Stomach (tissue), 19 donors: ENCODE results near the gene ACP1. TPM values are rescaled to one million over a fixed set of nuclear protein-coding genes. Genes with fewer than 3 reads are reported as not detected.

Experiments
- DNase-seq, 2 donors: peaks; one replicate each; pipeline versions ENCODE4 v3.0.0 to v3.0.0-alpha.2; 2013 to 2019
- H3K27ac ChIP-seq, 5 donors: fragments of 200-600 bp in 4 of 5; sonication (generic) in 4 of 5; one replicate each; pipeline ENCODE4 v1.5.1; 2013 to 2019; ENCODE audit warnings: mild to moderate bottlenecking in 1 of 5, moderate library complexity in 1 of 5
- H3K27me3 ChIP-seq, 3 donors: fragments of 200-600 bp; sonication (generic); one replicate each; pipeline ENCODE4 v1.5.1; 2017 to 2019; ENCODE audit warnings: mixed run types in 1 of 3
- H3K36me3 ChIP-seq, 4 donors: fragments of 200-600 bp; sonication (generic); 1 replicate in 3 of 4; 2 replicates in 1 of 4; pipeline ENCODE4 v1.5.1; 2016 to 2019
- H3K4me1 ChIP-seq, 4 donors: fragments of 200-600 bp; sonication (generic); one replicate each; pipeline ENCODE4 v1.5.1; 2016 to 2019
- H3K4me3 ChIP-seq, 4 donors: fragments of 200-600 bp; sonication (generic) in 3 of 4; one replicate each; pipeline ENCODE4 v1.5.1; 2016 to 2019; ENCODE audit warnings: mild to moderate bottlenecking in 1 of 4
- H3K9me3 ChIP-seq, 4 donors: fragments of 200-600 bp; sonication (generic); one replicate each; pipeline ENCODE4 v1.5.1; 2016 to 2019
- CTCF ChIP-seq, 7 experiments: fragments of 450-650 bp in 4 of 7; fragments of 200-600 bp in 3 of 7; sonication (generic) in 3 of 7; IDR thresholded peaks; one replicate each; pipeline ENCODE4 v1.5.1; 2016 to 2019; ENCODE audit warnings: antibody characterized with exemption in 7 of 7, control low read depth in 2 of 7, mild to moderate bottlenecking in 1 of 7
- EP300 ChIP-seq: sonication (generic); formaldehyde crosslinking; IDR thresholded peaks from one replicate; pipeline ENCODE4 v1.6.1; 2017; ENCODE audit warnings: antibody characterized with exemption
- POLR2A ChIP-seq, 4 donors: fragments of 450-650 bp; IDR thresholded peaks; one replicate each; pipeline ENCODE4 v1.6.1; 2016; ENCODE audit warnings: antibody characterized with exemption in 4 of 4, control low read depth in 2 of 4, mild to moderate bottlenecking in 1 of 4, moderate library complexity in 1 of 4
- POLR2AphosphoS5 ChIP-seq, 3 donors: sonication (generic); formaldehyde crosslinking; IDR thresholded peaks; one replicate each; pipeline ENCODE4 v1.6.1; 2016; ENCODE audit warnings: antibody characterized with exemption in 3 of 3
- WGBS, 5 donors: extraction: QIAGEN DNeasy Blood & Tissue Kit in 3 of 5; methylation state at CpG; one replicate each; pipeline versions ENCODE4 v1.1.5 to v1.1.7; 2013 to 2018; 5-methylcytosine and 5-hydroxymethylcytosine counted together
- intact Hi-C: fragments of 100-400 bp; cut with DNase I; formaldehyde crosslinking; loops from one replicate; pipeline ENCODE4 v1.15.1; 2023; ENCODE audit warnings: low total_unique reads
- long read RNA-seq, 10 donors: transcript quantifications; one replicate each; lab custom pipeline, GENCODE V29; 2026
- polyA plus RNA-seq, 3 donors: library from polyadenylated mRNA; stranded (reverse); fragments of 200-250 nt; gene quantifications; one replicate each; pipeline ENCODE4 v1.2.3, GENCODE V29; 2013
- total RNA-seq, 5 donors: library from RNA; depleted of rRNA; stranded (reverse); fragments of >200 nt; gene quantifications; one replicate each; pipeline versions ENCODE4 v1.1.0 to v1.2.3, GENCODE V29; 2014 to 2016
- donor health status: healthy with polysubstance abuse.
- donor health status: Bipolar disorder and iron deficiency.
- donor health status: healthy.

The ACP1 gene
- 100 to 1,000 TPM in 1 of 5 donors, 10 to 100 TPM in 4; 21.1 to 183 (median 72.4) TPM for total RNA-seq
- polyA plus RNA-seq: 100 to 1,000 TPM in 2 of 3 donors, 10 to 100 TPM in 1; 89.2 to 144 (median 123) TPM
- long read RNA-seq, donor 1, transcript ACP1-201 (6 exons, 1,549 nt): major isoform, 14 of 28 reads
- long read RNA-seq, donor 1, transcript ACP1-209 (7 exons, 577 nt): minor isoform, 6 of 28 reads
- long read RNA-seq, donor 1, transcript ACP1-202 (6 exons, 1,552 nt): minor isoform, 7 of 28 reads
- long read RNA-seq, donor 1, partial matches to known transcripts: 0 of 28 reads
- long read RNA-seq, donor 1, other reads (novel, unspliced or antisense): 0 of 28 reads
- long read RNA-seq, donor 2, transcript ACP1-202 (6 exons, 1,552 nt): minor isoform, 11 of 38 reads
- long read RNA-seq, donor 2, transcript ACP1-209 (7 exons, 577 nt): minor isoform, 6 of 38 reads
- long read RNA-seq, donor 2, transcript ACP1-201 (6 exons, 1,549 nt): major isoform, 18 of 38 reads
- long read RNA-seq, donor 2, partial matches to known transcripts: 0 of 38 reads
- long read RNA-seq, donor 2, other reads (novel, unspliced or antisense): 0 of 38 reads
- long read RNA-seq, donor 3, transcript ACP1-202 (6 exons, 1,552 nt): major isoform, 16 of 43 reads
- long read RNA-seq, donor 3, transcript ACP1-205 (3 exons, 703 nt): minor isoform, 5 of 43 reads
- long read RNA-seq, donor 3, transcript ACP1-201 (6 exons, 1,549 nt): minor isoform, 12 of 43 reads
- long read RNA-seq, donor 3, partial matches to known transcripts: 0 of 43 reads
- long read RNA-seq, donor 3, other reads (novel, unspliced or antisense): 6 of 43 reads
- long read RNA-seq, donor 4, partial matches to known transcripts: 0 of 7 reads
- long read RNA-seq, donor 4, other reads (novel, unspliced or antisense): 0 of 7 reads
- long read RNA-seq, donor 5, transcript ACP1-201 (6 exons, 1,549 nt): major isoform, 26 of 50 reads
- long read RNA-seq, donor 5, transcript ACP1-209 (7 exons, 577 nt): minor isoform, 7 of 50 reads
- long read RNA-seq, donor 5, transcript ACP1-202 (6 exons, 1,552 nt): minor isoform, 16 of 50 reads
- long read RNA-seq, donor 5, partial matches to known transcripts: 0 of 50 reads
- long read RNA-seq, donor 5, other reads (novel, unspliced or antisense): 0 of 50 reads
- long read RNA-seq, donor 6: 0 reads
- long read RNA-seq, donor 7, transcript ACP1-209 (7 exons, 577 nt): minor isoform, 9 of 55 reads
- long read RNA-seq, donor 7, transcript ACP1-202 (6 exons, 1,552 nt): minor isoform, 21 of 55 reads
- long read RNA-seq, donor 7, transcript ACP1-201 (6 exons, 1,549 nt): major isoform, 22 of 55 reads
- long read RNA-seq, donor 7, partial matches to known transcripts: 0 of 55 reads
- long read RNA-seq, donor 7, other reads (novel, unspliced or antisense): 0 of 55 reads
- long read RNA-seq, donor 8, transcript ACP1-201 (6 exons, 1,549 nt): major isoform, 28 of 54 reads
- long read RNA-seq, donor 8, transcript ACP1-202 (6 exons, 1,552 nt): minor isoform, 17 of 54 reads
- long read RNA-seq, donor 8, partial matches to known transcripts: 0 of 54 reads
- long read RNA-seq, donor 8, other reads (novel, unspliced or antisense): 0 of 54 reads
- long read RNA-seq, donor 9, transcript ACP1-202 (6 exons, 1,552 nt): minor isoform, 11 of 74 reads
- long read RNA-seq, donor 9, transcript ACP1-209 (7 exons, 577 nt): minor isoform, 7 of 74 reads
- long read RNA-seq, donor 9, transcript ACP1-201 (6 exons, 1,549 nt): major isoform, 37 of 74 reads
- long read RNA-seq, donor 9, partial matches to known transcripts: 16 of 74 reads
- long read RNA-seq, donor 9, other reads (novel, unspliced or antisense): 0 of 74 reads
- long read RNA-seq, donor 10, transcript ACP1-201 (6 exons, 1,549 nt): major isoform, 10 of 23 reads
- long read RNA-seq, donor 10, transcript ACP1-202 (6 exons, 1,552 nt): minor isoform, 6 of 23 reads
- long read RNA-seq, donor 10, transcript ACP1-209 (7 exons, 577 nt): minor isoform, 6 of 23 reads
- long read RNA-seq, donor 10, partial matches to known transcripts: 0 of 23 reads
- long read RNA-seq, donor 10, other reads (novel, unspliced or antisense): 0 of 23 reads

GRCh38 chr2:264493-265468, at the start of gene ACP1:
Gene ACP1, plus strand, starts transcription at chr2:264947. Its CDS starts 18 bp downstream, at chr2:264965.
- H3K27ac ChIP-seq: peak within 1 kb of the TSS; percentile 92 to 97 (median 95)
- H3K36me3 ChIP-seq: peaks cover 0 to 6% (median 2%) of the 10 kb centered on the region in 4 donors
- H3K9me3 ChIP-seq: no peaks in the 10 kb centered on the region
- H3K27me3 ChIP-seq: no peaks in the 10 kb centered on the region
- DNase-seq: peak; percentile 99
- intact Hi-C loops: no loop called here
- WGBS, 5 donors: 0 to 1% (median 0%) methylated on average over 49 to 72 of the region's 73 CpGs
- peaks cover 39 to 80% (median 69%) of the 10 kb centered on the region in 4 donors for H3K4me1 ChIP-seq
- peak within 1 kb of the TSS; percentile 61 to 93 (median 78) for H3K4me3 ChIP-seq
- TF ChIP-seq CTCF (IDR thresholded peaks at IDR 0.05) (no peak), POLR2A (IDR thresholded peaks at IDR 0.05) (peak in 2 of 4 donors; percentile 88), POLR2AphosphoS5 (IDR thresholded peaks at IDR 0.05) (peak; percentile 94 to 98 (median 96))

- WGBS, 5 donors: 58 to 78% (median 63%) methylated on average over 3 of the region's 3 CpGs
- peaks cover 16 to 37% (median 35%) of the 10 kb centered on the region in 4 donors for H3K36me3 ChIP-seq
- peaks cover 0 to 11% (median 9%) of the 10 kb centered on the region in 4 donors for H3K9me3 ChIP-seq
- H3K4me3 ChIP-seq: no peak overlapping the region
- DNase-seq: no peak
- H3K27me3 ChIP-seq: peaks cover 0 to 5% (median 0%) of the 10 kb centered on the region in 3 donors
- H3K4me1 ChIP-seq: peaks cover 0 to 5% (median 3%) of the 10 kb centered on the region in 4 donors
- no peak overlapping the region for H3K27ac ChIP-seq
- intact Hi-C loops: no loop called here
- no peak for TF ChIP-seq CTCF (IDR thresholded peaks at IDR 0.05)
- TF ChIP-seq POLR2AphosphoS5 (IDR thresholded peaks at IDR 0.05): no peak
- no peak for TF ChIP-seq EP300
- no peak for TF ChIP-seq POLR2A (IDR thresholded peaks at IDR 0.05)
Observed at GRCh38 chr2:216068-216467, 48.7 kb upstream of the ACP1 start.

- H3K4me1 ChIP-seq: no peaks in the 10 kb centered on the region
- DNase-seq: no peak
- no peak overlapping the region for H3K27ac ChIP-seq
- WGBS, 5 donors: 84 to 90% (median 88%) methylated on average over 4 of the region's 4 CpGs
- peaks cover 33 to 96% (median 91%) of the 10 kb centered on the region in 4 donors for H3K36me3 ChIP-seq
- H3K4me3 ChIP-seq: no peak overlapping the region
- TF ChIP-seq POLR2AphosphoS5 (IDR thresholded peaks at IDR 0.05): no peak
- no peak for TF ChIP-seq POLR2A (IDR thresholded peaks at IDR 0.05)
- TF ChIP-seq EP300: no peak
- TF ChIP-seq CTCF (IDR thresholded peaks at IDR 0.05): no peak
- no peaks in the 10 kb centered on the region for H3K27me3 ChIP-seq
- H3K9me3 ChIP-seq: no peaks in the 10 kb centered on the region
- intact Hi-C loops: no loop called here
Observed at GRCh38 chr2:223451-223850, 41.3 kb upstream of the ACP1 start.
